Hematopoietic multipotent progenitor cell treated with erythropoietin and hydrocortisone succinate and interleukin-3 and kit ligand, for 4 days (in vitro differentiated cells): ENCODE measurements around the gene CACNG3.
"Not testable (repeated sequence)": the region's sequence is repeated elsewhere in the genome, so short reads cannot be mapped to it uniquely, and the experiment has no call there.

Source experiments
- DNase-seq: peaks from one replicate; pipeline ENCODE4 v3.0.0-alpha.2; 2015

CACNG3 gene

DNA sequence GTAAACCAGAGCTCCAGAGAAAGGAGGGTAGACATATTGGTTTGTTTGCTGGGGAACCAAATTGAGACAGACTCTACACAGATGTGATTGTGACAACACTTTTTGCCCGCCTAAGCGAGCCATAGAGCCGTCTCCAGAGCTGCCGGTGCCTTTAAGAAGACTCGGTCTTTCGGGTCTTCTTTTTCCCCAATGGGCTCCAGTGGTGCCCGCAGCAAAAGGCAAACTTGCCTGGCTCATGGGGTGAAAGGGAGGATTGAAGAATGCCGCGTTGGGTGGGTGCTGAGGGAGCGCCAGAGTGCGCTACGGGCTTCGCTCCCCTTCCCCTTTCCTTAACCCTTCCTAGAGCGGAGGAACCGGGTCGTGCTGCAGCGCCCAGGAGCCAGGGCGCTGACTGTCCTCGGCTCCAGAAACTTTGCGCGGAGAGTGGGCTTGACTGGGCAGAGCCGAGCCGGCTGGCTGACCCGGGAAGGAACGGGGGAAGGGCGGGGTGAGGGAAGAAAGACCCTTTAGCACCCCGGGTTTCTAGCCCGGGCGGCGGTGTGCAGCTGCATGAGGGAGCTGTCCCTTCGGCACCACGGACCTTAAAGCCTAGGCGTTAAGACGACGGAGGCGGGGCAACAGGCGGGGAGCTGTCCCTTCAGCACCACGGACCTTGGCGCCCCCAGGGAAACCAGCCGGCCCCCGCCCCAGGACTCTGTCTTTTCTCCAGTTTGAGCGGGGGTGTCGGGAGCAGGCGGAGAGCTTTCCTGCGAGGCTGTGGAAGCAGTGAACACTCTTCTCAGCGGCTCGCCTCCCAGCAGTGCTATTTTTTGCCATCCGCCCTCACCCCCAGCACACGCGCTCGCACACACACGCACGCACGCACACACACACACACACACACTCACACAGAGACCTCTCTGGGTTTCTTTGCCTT is at the start of gene CACNG3:
Gene CACNG3, plus strand, starts transcription at position 880 of the 916 bp plus-strand sequence. CDS start 420 bp downstream, outside the sequence.
- DNase-seq = peak; percentile 94

DNA sequence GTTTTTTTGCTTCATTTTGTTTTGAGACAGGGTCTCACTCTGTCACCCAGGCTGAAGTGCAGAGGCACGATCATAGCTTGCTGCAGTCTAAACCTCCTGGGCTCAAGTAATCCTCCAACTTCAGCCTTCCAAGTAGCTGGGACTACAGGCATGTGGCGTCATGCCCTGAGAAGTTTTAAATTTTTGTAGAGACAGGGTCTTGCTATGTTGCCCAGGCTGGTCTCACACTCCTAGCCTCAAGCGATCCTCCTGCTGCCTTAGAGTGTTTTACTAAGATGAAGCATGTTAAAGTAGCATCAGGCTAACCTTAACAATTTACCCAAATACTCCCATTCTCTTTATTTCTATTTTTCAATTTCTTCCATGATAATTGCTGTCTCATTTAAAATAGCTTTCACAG is 49.2 kb upstream of the CACNG3 start:
- no peak for DNase-seq

DNA sequence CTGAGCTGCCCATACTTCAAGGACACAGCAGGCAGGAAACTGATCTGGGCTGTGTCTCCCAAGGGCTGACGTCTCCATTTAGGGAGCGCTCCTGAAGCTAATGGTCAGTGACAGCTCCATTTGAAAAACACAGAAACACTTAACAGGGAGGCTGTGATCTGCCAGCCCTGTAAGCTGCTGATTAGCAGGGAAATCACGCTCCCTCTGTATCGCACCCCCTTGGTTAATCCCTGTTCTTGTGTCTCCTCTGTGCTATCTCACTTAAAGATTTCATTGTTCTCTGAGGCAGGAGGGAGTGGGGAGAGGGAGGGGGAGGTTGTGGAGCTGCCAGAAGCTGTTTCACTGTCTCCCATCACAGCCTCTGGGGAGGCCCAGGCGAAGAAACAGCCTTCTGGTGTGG is 47.4 kb upstream of the CACNG3 start:
- no peak for DNase-seq

DNA sequence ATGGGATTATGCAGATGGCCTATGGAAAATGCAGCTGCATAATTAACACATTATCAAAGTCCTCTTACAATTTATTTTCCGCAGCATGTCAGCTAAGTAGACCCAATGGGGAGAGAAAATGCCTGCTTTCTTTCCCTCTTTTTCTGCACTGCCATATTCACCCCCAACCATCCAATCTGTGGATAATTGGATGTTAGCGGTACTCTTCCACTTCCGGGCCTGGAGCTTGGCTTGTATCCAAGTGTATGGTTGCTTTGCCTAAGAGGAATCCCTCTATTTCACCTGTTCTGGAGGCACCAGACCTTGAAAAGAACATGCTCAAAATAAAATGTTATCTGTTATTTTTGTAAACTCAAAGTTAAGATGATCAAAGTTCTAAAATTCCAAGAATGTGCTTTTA is 41.1 kb upstream of the CACNG3 start:
- no peak for DNase-seq

DNA sequence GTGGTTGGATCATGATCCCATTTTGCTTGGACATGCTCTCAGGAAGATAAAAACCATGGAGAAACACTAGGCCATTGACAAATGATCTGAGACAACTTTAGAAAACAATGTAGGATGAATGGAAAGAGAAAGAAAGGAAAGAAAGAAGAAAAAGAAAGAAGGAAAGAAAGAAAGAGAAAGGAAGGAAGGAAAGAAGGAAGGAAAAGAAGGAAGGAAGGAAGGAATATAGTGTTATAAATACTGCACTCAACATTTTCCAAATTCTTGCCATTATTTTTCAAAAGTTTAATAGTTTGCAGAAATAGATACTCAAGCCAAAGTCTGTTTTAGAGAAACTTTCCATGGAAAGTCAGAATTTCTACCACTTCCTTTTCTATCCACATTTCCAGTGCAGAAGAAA is 39.2 kb upstream of the CACNG3 start:
- DNase-seq = no peak

DNA sequence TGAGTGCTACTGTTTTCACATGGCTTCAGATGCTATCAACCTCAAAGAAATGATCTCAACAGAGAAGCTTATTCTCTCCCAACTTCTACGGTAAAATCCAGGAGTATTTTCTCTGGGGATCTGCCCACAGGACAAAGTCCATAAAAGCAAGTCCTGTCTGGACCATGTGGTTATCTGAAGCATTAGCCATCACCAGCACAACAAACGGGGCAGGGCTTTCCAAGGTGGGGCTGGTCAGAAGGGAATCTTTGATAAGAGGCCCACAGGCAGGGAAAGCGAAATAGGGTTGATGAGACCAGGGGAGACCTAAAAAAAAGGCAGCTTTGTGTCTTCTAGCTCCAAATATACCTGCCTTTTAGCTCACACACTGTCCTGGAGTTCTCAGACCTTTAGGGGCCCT is 38.7 kb upstream of the CACNG3 start:
- peak; percentile 49 for DNase-seq

DNA sequence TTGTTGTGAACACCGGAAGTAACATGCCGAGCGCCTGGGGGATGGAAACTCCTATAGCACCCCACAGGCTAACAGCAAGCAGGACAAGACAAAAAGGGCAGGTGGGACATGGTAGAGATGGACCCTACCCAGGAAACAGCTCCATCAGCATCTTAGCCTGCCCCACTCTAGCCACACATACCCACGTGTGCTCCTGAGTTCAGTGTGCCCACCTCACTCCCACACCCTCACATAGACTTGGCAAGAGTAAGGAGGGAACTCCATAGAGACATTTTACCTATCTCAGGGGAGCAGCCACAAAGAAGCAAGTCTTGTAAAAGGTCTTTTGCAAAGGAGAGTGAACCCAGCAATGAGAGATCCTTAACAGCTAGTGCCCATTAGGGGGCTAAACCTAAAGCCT is 37.8 kb upstream of the CACNG3 start:
- no peak for DNase-seq

DNA sequence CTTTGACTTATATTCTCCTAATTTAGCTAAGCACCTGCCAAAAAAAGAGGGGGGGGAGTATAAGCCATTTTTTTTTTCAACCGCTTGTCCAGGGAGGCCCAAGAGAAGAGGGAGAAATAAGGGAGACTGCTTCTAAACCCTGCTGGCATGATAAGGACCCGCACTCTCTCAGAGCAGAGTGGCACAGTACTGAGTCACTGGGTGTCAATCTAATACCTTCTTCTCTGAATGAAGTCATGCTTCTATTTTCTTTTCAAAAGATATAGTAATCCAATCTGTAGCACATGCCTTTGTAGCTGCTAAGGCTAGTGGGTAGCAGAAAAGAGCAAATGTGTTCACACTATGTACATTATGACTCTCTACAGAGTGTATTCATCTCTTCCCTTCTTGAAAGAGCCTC is 34.9 kb upstream of the CACNG3 start:
- DNase-seq = no peak

DNA sequence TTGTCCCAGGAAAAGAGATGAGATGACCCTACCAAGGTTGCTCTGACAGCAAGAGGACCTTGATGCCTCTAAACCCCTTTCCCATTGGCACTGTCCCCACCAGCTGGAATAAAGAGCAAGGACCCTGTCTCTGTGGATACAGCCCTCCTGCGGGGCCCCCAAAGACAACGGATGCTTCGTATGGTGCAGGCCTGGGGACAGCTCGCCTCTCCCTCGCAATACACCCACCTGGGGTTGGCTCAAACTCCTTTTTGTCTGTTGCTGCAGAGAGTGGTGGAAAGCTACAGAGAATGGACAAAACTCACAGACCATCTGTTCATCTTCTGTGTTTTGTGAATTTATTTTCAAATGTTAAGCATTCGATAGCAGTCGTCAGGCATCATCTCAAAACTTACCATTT is 27.6 kb upstream of the CACNG3 start:
- no peak for DNase-seq

DNA sequence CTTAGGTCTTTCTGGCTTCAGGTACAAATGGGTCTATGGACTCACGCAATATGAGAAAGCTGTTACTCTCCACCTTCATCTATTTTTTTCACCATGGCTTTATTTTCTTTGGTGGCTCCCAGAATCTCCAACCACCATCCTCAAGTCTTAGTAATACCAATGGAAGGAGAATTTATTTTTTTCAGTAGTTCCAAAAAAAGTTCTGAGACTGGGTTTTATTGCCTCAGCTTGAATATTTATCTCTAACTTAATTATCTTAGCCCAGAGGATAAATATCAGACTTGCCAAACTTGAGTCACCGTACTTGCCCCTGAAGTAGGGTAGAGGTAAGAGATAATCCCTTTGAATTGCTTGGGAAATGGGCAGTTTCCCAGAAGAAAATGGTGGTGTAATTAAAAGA is 23.2 kb upstream of the CACNG3 start:
- DNase-seq = no peak

DNA sequence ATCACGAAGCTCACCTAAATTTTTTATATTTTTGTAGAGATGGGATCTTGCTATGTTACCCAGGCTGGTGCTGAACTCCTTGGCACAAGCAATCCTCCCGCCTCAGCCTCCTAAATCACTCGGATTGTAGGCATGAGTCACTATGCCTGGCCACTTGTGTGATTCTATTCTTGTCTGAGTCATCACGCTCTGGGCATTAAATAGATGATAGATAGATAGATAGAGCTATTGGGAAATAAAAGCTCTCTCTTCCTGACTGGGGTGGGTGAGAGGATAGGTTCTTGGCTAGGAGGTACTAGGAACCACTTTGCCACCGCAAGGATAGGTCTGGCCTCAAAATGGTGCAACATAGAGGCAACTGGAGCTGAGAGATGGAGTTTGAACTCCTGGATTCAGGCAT is 21.4 kb upstream of the CACNG3 start:
- no peak for DNase-seq

DNA sequence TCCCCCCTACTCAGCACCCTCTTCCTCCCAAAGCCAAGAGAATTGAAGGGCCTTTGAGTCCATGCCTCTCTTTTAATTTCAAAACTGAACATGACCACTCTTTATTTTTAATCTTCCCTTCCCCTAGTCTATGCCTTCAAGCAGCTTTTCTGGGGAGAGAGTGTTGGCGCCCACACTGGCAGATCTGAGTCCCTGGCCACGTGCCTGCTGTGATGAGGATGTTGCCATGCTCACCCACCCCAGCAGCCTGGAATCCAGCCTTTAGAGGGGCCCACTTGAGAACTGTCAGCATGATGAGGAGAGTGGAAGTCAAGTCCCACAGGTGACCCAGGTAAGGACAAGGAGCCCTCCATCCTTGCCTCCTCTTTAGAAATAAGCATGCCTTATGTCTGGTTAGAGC is 20.3 kb upstream of the CACNG3 start:
- no peak for DNase-seq

DNA sequence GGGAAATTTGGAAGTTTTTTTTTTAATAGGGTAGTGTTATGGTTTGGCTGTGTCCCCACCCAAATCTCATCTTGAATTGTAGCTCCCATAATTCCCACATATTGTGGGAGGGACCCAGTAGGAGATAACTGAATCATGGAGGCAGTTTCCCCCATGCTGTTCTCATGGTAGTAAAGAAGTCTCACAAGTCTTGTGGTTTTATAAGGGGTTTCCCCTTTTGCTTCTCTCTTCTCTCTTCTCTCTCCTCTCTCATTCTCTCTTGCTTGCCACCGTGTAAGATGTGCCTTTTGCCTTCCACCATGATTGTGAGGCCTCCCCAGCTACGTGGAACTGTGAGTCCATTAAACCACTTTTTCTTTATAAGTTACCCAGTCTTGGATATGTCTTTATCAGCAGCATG is 17.3 kb upstream of the CACNG3 start:
- DNase-seq = not testable (repeated sequence)

DNA sequence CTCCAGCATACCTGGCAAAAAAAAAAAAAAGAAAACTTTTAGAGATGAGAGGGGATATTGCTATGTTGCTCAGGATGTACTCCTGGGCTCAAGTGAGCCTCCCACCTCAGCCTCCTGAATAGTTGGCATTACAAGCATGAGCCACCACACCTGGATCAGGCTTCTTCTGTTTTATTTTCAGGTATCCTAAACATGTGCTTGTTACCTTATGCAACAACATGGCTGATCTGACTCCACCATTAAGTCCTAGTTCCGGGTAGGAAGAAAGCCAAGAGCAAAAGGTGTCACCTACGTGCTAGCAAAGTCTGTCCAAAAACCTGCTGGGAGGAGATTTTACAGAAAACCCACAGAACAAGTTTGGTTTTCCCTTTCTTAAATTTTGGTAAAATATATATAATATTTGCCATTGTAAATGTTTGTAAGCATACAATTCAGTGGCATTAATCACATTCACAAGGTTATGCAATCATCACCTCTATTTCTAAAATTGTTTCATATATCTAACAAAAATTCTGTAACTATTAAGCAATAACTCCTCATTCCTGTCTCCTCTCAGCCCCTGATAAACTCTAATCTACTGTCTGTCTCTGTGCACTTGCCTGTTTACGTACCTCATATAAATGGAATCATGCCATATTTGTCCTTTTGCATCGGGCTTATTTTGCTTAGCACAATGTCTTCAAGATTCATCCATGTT is 9.1 kb upstream of the CACNG3 start:
- DNase-seq = no peak

DNA sequence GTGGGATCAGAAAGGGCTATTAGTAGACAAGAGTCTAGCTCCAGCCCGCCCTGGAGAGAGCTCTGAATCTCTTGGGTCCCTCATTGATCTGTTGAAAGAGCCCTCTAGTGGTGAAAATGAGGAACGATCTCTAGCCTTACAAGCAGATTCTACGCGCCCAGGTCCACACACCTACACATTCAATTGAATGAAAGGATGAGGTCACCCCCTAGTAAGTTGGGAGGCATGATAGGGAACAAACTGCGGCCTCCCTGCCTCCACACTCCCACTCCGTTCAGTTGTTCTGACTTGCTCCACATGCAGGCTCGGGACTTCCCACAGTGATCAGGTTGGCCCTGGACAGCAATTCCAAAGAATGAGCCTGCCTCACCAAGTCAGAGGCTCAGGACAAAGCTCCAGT is 2.9 kb upstream of the CACNG3 start:
- DNase-seq = peak; percentile 78

DNA sequence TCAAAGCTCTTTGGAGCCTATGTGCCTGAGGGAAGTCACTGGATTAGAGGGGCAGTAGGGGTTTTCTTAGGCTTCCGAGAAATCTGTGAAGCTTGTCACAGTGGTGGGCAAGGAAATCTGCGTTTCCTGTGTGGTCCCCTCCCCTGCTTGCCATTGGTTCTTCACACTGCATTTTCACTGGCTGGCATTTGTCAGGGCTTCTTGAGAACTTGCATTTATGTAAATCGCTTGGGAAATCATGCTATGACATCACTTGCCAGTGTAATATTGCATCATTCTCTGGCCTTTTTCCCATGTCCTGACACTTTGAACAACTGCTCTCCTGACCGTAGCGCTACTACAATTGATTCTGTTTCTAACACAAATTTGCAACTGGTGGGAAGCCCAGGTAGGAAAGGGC is 1.8 kb downstream of the CACNG3 start:
- no peak for DNase-seq

DNA sequence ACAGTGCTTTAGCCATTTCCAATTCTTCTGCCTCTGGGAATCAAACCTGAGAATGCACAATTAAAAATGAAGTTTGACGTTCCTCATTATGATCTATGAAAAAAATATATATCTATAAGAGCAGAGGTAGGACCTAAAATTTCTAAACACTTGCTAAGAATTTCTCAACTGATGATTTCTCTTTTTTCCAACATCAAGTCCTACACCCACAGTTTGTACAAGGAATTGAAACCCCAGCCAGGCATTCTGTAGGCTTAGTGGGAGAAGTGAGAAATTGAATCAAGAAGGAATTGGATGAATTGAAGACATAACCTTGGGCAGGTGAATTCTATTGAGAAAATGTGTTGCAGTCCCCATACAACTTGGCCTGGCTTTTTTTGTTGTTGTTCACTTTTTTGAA is 2.7 kb downstream of the CACNG3 start:
- DNase-seq = no peak

DNA sequence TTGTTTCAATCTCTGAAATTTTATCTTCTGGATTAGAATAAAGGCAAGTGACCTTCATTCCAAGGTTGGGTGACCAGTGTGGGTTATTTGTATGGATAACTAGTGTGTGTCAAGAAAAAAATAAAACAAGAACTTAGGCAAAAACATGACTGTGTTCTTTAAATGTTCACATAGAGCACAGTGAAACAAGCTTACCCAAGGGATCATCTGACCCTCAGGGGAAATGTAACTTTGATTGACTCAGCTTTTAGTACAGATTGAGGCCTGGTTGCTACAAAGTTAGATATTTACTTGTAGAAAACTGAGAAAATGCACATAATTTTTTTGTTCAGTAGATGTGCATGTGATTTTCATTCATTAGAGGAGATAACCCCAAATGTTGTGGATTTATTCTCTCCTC is 6.7 kb downstream of the CACNG3 start:
- DNase-seq = no peak

DNA sequence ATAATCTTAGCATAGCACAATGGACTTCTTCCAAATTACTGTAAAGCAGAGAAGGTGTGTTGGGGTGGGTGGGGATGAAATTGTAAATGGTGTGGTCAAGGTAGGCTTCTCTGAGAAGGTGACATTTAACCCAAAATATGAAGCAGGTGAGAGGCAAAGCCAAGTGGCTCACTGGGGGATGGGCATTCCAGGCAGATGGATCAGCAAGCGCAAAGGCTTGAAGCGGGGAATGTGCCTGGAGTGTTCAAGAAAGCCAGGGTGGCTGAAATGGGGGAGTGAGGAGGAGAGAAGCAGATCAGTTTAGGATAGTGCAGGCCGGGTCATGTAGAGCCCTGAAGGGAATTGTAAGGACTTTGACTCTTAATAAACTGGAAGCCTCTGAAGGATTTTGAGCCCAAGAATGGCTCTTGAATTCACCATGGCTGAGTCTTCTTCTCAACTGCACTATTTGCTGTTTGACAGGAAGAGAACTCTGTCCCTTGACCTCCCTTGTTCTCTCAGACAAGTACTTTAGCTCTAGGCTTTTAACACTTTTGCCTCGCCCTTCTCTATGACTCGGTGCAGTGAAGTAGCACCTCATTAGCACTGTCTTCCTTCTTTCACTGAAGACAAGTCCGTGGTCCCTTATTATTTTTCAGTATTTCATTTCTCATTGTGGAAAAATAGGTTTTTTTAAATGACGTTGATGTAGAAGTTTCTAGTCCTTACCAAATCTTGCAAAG is 14.7 kb downstream of the CACNG3 start:
- DNase-seq = no peak

DNA sequence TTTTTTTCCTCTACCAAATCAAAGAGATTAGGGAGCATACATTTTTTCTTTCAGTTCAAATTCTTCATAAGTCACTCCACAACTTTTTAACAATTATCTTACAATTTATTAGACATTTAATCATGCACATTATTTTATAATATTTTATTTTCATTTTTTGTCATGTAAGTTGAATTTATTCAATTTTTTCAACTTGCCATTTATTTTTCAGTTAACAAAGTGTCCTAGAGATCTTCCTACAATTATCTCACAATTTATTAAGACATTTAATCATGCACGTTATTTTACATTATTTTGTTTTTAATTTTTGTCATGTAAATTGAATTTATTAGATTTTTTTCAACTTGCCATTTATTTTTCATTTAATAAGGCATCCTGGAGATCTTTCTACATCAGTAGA is 16.2 kb downstream of the CACNG3 start:
- DNase-seq = no peak

DNA sequence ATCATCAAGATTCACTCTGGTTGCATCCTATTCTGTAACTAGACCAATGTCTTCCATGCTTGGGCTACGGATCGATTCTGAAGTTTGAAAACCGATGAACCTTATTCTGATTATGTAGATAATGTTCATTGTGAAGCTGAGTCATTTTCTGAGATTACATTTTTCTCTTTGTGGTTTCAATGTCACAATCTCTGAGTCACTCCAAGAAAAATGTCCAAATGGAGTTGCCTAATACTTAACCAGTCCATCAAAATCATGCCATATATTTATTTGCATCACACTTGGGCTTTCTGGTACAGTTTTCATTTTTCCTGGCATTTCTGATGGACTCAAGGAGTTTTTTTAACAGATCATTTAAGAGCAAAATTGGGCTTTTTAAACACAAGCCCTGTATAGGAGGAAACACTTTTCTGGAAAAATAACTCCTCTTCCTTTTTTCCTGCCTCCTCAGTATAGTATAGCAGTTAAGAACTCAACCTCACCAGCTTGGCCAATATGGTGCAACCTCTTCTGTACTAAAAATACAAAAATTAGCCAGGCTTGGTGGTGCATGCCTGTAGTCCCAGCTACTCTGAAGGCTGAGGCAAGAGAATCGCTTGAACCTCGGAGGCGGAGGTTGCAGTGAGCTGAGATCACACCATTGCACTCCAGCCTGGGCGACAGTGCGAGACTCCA is 17.5 kb downstream of the CACNG3 start:
- peak; percentile 4 for DNase-seq

DNA sequence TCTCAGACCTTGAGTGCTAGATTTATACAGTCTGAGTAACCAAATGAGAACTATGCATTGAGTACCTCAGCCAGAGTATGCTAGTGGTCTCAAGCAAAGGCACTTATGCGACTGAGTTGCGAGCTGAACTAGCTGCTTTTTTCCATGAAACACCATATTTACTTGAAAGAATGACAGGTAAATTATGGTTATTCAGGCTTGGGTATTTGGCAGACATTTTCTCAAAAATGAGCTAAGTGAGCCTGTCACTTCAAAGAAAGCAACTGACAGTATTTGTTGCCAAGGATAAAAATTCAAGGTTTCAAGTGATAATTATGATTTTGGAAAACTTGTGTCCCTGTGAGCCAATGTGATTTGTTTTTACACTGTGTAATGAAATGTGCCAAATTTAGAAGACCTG is 19.3 kb downstream of the CACNG3 start:
- no peak for DNase-seq

DNA sequence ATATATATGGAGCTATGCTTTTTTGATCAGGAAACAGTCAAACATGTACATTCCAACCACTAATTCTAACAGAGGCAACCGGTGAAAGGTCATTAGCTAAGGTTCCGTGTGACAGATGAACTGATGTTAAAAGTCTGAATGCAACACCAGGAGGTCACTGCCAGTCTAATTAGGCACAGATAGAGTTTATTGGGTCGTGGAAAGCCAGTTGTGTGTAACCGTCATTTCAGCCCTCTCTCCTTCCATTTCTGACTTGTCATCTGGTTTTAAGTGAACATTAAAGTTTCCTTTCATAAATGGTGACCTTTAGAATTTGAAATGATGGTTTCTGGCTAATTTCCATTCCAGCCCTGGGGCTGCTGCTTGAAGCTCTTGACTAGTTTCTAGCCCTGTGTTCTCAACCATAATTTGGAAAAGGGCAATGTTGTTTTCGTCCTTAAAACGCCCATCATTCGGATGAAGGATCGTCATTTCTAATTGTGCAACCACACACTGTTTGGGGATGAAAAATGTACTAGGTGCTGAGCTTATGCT is 23.9 kb downstream of the CACNG3 start:
- no peak for DNase-seq
